Endodermal cell (in vitro differentiated cells): ENCODE data around the gene NUDT8. TPM values are rescaled to one million over a fixed set of nuclear protein-coding genes. Genes with fewer than 3 reads are reported as not detected.
A peak's percentile ranks its signal among the peaks of the same experiment; 100 is the strongest.

Experiments
- DNase-seq: peaks from one replicate; pipeline ENCODE4 v3.0.0-alpha.2; 2017
- H3K27ac ChIP-seq: 2 replicates; pipeline ENCODE4 v1.5.1; 2013; ENCODE audit warnings: mild to moderate bottlenecking, low read depth, low read length, moderate library complexity
- H3K27me3 ChIP-seq: 2 replicates; pipeline ENCODE4 v1.6.1; 2013; ENCODE audit warnings: mild to moderate bottlenecking, low read length, moderate library complexity; ENCODE audit not compliant: insufficient read depth, control insufficient read depth, poor library complexity, severe bottlenecking
- H3K36me3 ChIP-seq: 2 replicates; pipeline ENCODE4 v1.7.0; 2013; ENCODE audit warnings: mild to moderate bottlenecking, low read length, moderate library complexity; ENCODE audit not compliant: control insufficient read depth, insufficient read depth
- H3K4me1 ChIP-seq: one replicate; pipeline ENCODE4 v1.7.0; 2013; ENCODE audit warnings: low read length; ENCODE audit not compliant: control insufficient read depth, insufficient read depth
- H3K4me3 ChIP-seq: 2 replicates; pipeline ENCODE4 v1.5.1; 2013; ENCODE audit warnings: mild to moderate bottlenecking, low read length, moderate library complexity
- H3K9ac ChIP-seq: 2 replicates; pipeline ENCODE4 v1.6.1; 2013; ENCODE audit warnings: mild to moderate bottlenecking, low read length, moderate library complexity; ENCODE audit not compliant: poor library complexity, severe bottlenecking; ENCODE audit errors: extremely low read depth
- H3K9me3 ChIP-seq: 2 replicates; pipeline ENCODE4 v1.6.1; 2013; ENCODE audit warnings: mild to moderate bottlenecking, low read length, moderate library complexity; ENCODE audit not compliant: control insufficient read depth
- H3K27ac Mint-ChIP-seq: 2 replicates; pipeline ENCODE4 v1.8.0; 2020; ENCODE audit warnings: mixed read lengths
- H3K27me3 Mint-ChIP-seq: 2 replicates; pipeline ENCODE4 v1.8.0; 2021; ENCODE audit warnings: mild to moderate bottlenecking, mixed read lengths; ENCODE audit not compliant: insufficient read depth
- H3K36me3 Mint-ChIP-seq: 2 replicates; pipeline ENCODE4 v1.8.0; 2020; ENCODE audit warnings: low read depth, mixed read lengths
- H3K4me1 Mint-ChIP-seq: 2 replicates; pipeline ENCODE4 v1.8.0; 2020; ENCODE audit warnings: mixed read lengths
- H3K4me3 Mint-ChIP-seq: 2 replicates; pipeline ENCODE4 v1.8.0; 2020; ENCODE audit warnings: mild to moderate bottlenecking, moderate library complexity, mixed read lengths
- H3K9me3 Mint-ChIP-seq: 2 replicates; pipeline ENCODE4 v1.8.0; 2020; ENCODE audit warnings: mild to moderate bottlenecking, mixed read lengths
- CTCF ChIP-seq: fragments of 200-600 bp; sonication (generic); conservative IDR thresholded peaks from 2 replicates; pipeline ENCODE4 v1.5.0; 2021; ENCODE audit warnings: antibody characterized with exemption, mild to moderate bottlenecking
- WGBS, 2 experiments: methylation state at CpG; one replicate each; pipeline versions ENCODE4 v1.1.5 to v1.1.7; 2013; ENCODE audit warnings: missing lambda C conversion rate in 2 of 2, mixed read lengths in 1 of 2; ENCODE audit not compliant: insufficient coverage in 1 of 2, insufficient read length in 1 of 2; 5-methylcytosine and 5-hydroxymethylcytosine counted together
- total RNA-seq, 2 donors: library from RNA; stranded (reverse); fragmentation: NEBNext Ultra II Directional in 1 of 2; extraction: Animal tissue kit (Norgen Biotek cat#: 25700) in 1 of 2; gene quantifications; 2 replicates in 1 of 2; 3 replicates in 1 of 2; pipeline ENCODE4 v1.2.1, GENCODE V29; 2021

Gene NUDT8
- total RNA-seq, 2 donors from 2014 or later, result 9.5 to 13.1 TPM

GRCh38 chr11:67636962-67637361, 7.2 kb upstream of the NUDT8 start:
- Mint-ChIP-seq H3K27ac (no peak overlapping the region), H3K4me1 (no peaks in the 10 kb centered on the region), H3K27me3 (peaks cover 18% of the 10 kb centered on the region), H3K4me3 (no peak overlapping the region), H3K9me3 (no peaks in the 10 kb centered on the region), H3K36me3 (no peaks in the 10 kb centered on the region)
- DNase-seq, result no peak
- Histone ChIP-seq H3K9ac (no peak overlapping the region), H3K36me3 (no peaks in the 10 kb centered on the region), H3K4me3 (no peak overlapping the region), H3K9me3 (no peaks in the 10 kb centered on the region), H3K27me3 (peaks cover 5% of the 10 kb centered on the region), H3K27ac (no peak overlapping the region), H3K4me1 (no peaks in the 10 kb centered on the region)
- WGBS, 2 experiments, result 87 to 93% methylated on average over 6 of the region's 6 CpGs
- TF ChIP-seq CTCF, result no peak

GRCh38 chr11:67635231-67635521, 5.4 kb upstream of the NUDT8 start:
- Mint-ChIP-seq H3K9me3 (no peaks in the 10 kb centered on the region), H3K27ac (no peak overlapping the region), H3K27me3 (peaks cover 3% of the 10 kb centered on the region), H3K4me1 (peaks cover 7% of the 10 kb centered on the region), H3K4me3 (no peak overlapping the region), H3K36me3 (no peaks in the 10 kb centered on the region)
- no peaks in the 10 kb centered on the region for H3K9me3 ChIP-seq
- no peak for TF ChIP-seq CTCF
- peaks cover 8% of the 10 kb centered on the region for H3K4me1 ChIP-seq
- no peaks in the 10 kb centered on the region for H3K36me3 ChIP-seq
- WGBS, 2 experiments, result 92 to 94% methylated on average over 1 to 4 of the region's 4 CpGs
- peaks cover 2% of the 10 kb centered on the region for H3K27me3 ChIP-seq
- no peak for DNase-seq
- H3K9ac ChIP-seq, result no peak overlapping the region
- no peak overlapping the region for H3K4me3 ChIP-seq
- no peak overlapping the region for H3K27ac ChIP-seq

- peaks cover 7% of the 10 kb centered on the region for H3K4me1 Mint-ChIP-seq
- Histone ChIP-seq H3K36me3 (no peaks in the 10 kb centered on the region), H3K27ac (no peak overlapping the region), H3K9me3 (no peaks in the 10 kb centered on the region), H3K4me1 (peaks cover 8% of the 10 kb centered on the region), H3K4me3 (no peak overlapping the region), H3K27me3 (no peaks in the 10 kb centered on the region), H3K9ac (no peak overlapping the region)
- 91 to 96% methylated on average over 8 to 20 of the region's 20 CpGs for WGBS, 2 experiments
- no peak overlapping the region for H3K4me3 Mint-ChIP-seq
- no peak overlapping the region for H3K27ac Mint-ChIP-seq
- DNase-seq, result peak; percentile 73
- H3K36me3 Mint-ChIP-seq, result no peaks in the 10 kb centered on the region
- TF ChIP-seq CTCF, result peak; percentile 21
- no peaks in the 10 kb centered on the region for H3K27me3 Mint-ChIP-seq
- H3K9me3 Mint-ChIP-seq, result no peaks in the 10 kb centered on the region
These were observed 4.9 kb upstream of the NUDT8 start for GRCh38 chr11:67634366-67635230.
